Spleen (tissue), 11 donors: ENCODE results near the gene GUCD1. TPM values are rescaled to one million over a fixed set of nuclear protein-coding genes. Genes with fewer than 3 reads are reported as not detected.

Source experiments
- DNase-seq: peaks from one replicate; pipeline ENCODE4 v3.0.0-alpha.2; 2020
- H3K27ac ChIP-seq, 8 donors: fragments of 200-600 bp; sonication (generic) in 7 of 8; 1 replicate in 4 of 8; 2 replicates in 4 of 8; pipeline versions ENCODE4 v1.5.0 to v1.8.0; 2016 to 2021; ENCODE audit warnings: inconsistent platforms in 4 of 8, mild to moderate bottlenecking in 4 of 8, moderate library complexity in 1 of 8
- H3K27me3 ChIP-seq, 7 donors: fragments of 200-600 bp; sonication (generic) in 6 of 7; replicated peaks in 1 of 7; 1 replicate in 4 of 7; 2 replicates in 3 of 7; pipeline versions ENCODE4 v1.5.0 to v1.8.0; 2016 to 2021; ENCODE audit warnings: inconsistent platforms in 3 of 7, mild to moderate bottlenecking in 1 of 7
- H3K36me3 ChIP-seq, 6 donors: fragments of 200-600 bp; sonication (generic) in 5 of 6; 1 replicate in 4 of 6; 2 replicates in 2 of 6; pipeline versions ENCODE4 v1.5.0 to v1.8.0; 2016 to 2021; ENCODE audit warnings: inconsistent platforms in 2 of 6
- H3K4me1 ChIP-seq, 6 donors: fragments of 200-600 bp; sonication (generic) in 5 of 6; 1 replicate in 3 of 6; 2 replicates in 3 of 6; pipeline versions ENCODE4 v1.5.0 to v1.8.0; 2016 to 2021; ENCODE audit warnings: inconsistent platforms in 3 of 6
- H3K4me3 ChIP-seq, 8 donors: fragments of 200-600 bp; sonication (generic) in 7 of 8; 1 replicate in 4 of 8; 2 replicates in 4 of 8; pipeline versions ENCODE4 v1.5.0 to v1.8.0; 2016 to 2021; ENCODE audit warnings: inconsistent platforms in 4 of 8, mild to moderate bottlenecking in 4 of 8, moderate library complexity in 2 of 8
- H3K9me3 ChIP-seq, 8 donors: fragments of 200-600 bp; sonication (generic) in 7 of 8; 1 replicate in 4 of 8; 2 replicates in 4 of 8; pipeline versions ENCODE4 v1.5.0 to v1.8.0; 2016 to 2021; ENCODE audit warnings: inconsistent platforms in 4 of 8
- CTCF ChIP-seq, 11 experiments: fragments of 200-600 bp in 7 of 11; fragments of 450-650 bp in 4 of 11; sonication (generic) in 4 of 11; IDR thresholded peaks in 8 of 11; conservative IDR thresholded peaks in 3 of 11; 1 replicate in 7 of 11; 2 replicates in 4 of 11; pipeline versions ENCODE4 v1.4.0 to v1.8.0; 2016 to 2021; ENCODE audit warnings: antibody characterized with exemption in 11 of 11, inconsistent platforms in 4 of 11, mild to moderate bottlenecking in 1 of 11
- POLR2A ChIP-seq, 3 donors: fragments of 450-650 bp; IDR thresholded peaks; one replicate each; pipeline ENCODE4 v1.5.1; 2017; ENCODE audit warnings: antibody characterized with exemption in 3 of 3, mild to moderate bottlenecking in 1 of 3
- POLR2AphosphoS5 ChIP-seq, 3 donors: sonication (generic); formaldehyde crosslinking; IDR thresholded peaks; one replicate each; pipeline ENCODE4 v1.5.1; 2017; ENCODE audit warnings: antibody characterized with exemption in 3 of 3
- WGBS, 5 donors: extraction: QIAGEN DNeasy Blood & Tissue Kit in 3 of 5; methylation state at CpG; one replicate each; pipeline versions ENCODE4 v1.1.5 to v1.1.7; 2013 to 2018; 5-methylcytosine and 5-hydroxymethylcytosine counted together
- intact Hi-C: fragments of 100-400 bp; cut with DNase I; formaldehyde crosslinking; loops from one replicate; pipeline ENCODE4 v1.15.0; 2023; ENCODE audit warnings: low total_unique reads
- polyA plus RNA-seq, 3 donors: library from polyadenylated mRNA; stranded (reverse); fragments of 200-250 nt; gene quantifications; one replicate each; pipeline ENCODE4 v1.2.1, GENCODE V29; 2013
- total RNA-seq, 7 donors: library from RNA; depleted of rRNA in 3 of 7; stranded (reverse); fragments of >200 nt in 3 of 7; fragmentation: NEBNext Ultra II Directional in 4 of 7; extraction: Animal tissue kit (Norgen Biotek cat#: 25700) in 4 of 7; gene quantifications; one replicate each; pipeline versions ENCODE4 v1.1.0 to v1.2.1, GENCODE V29; 2016 to 2021
- donor health status: healthy with polysubstance abuse.
- donor health status: DM: no; HTN: no; CAD: no; lungs with moderate emphysema.
- donor health status: DM: no; HTN: no; CAD: no.
- donor health status: Bipolar disorder and iron deficiency.
- donor health status: healthy.
- donor health status: DM: no; HTN: no; CAD: no.
- donor health status: DM: yes; HTN: yes; CAD: no.

GUCD1 gene
- total and polyA plus RNA-seq, 10 donors, result 82.6 to 162 (median 106) TPM

GRCh38 chr22:24550028-24550901 is 4.7 kb downstream of the GUCD1 start:
- Histone ChIP-seq H3K9me3 (no peaks in the 10 kb centered on the region), H3K36me3 (peaks cover 0 to 69% (median 43%) of the 10 kb centered on the region in 6 donors), H3K4me1 (peaks cover 32 to 66% (median 55%) of the 10 kb centered on the region in 6 donors), H3K4me3 (no peak overlapping the region), H3K27ac (peak overlapping the region in 5 of 8 donors; percentile 17 to 99 (median 49)), H3K27me3 (no peaks in the 10 kb centered on the region)
- intact Hi-C loops, result no loop called here
- 63 to 75% (median 68%) methylated on average over 8 of the region's 8 CpGs for WGBS, 5 donors
- no peak for DNase-seq
- TF ChIP-seq CTCF (IDR thresholded peaks at IDR 0.05 in 8 of 11, conservative IDR thresholded peaks at IDR 0.05 in 3 of 11) (no peak), POLR2A (IDR thresholded peaks at IDR 0.05) (no peak), POLR2AphosphoS5 (IDR thresholded peaks at IDR 0.05) (no peak)

GRCh38 chr22:24548812-24549211 is 6.1 kb downstream of the GUCD1 start:
- Histone ChIP-seq H3K4me3 (no peak overlapping the region), H3K36me3 (peaks cover 4 to 83% (median 58%) of the 10 kb centered on the region in 6 donors), H3K27me3 (no peaks in the 10 kb centered on the region), H3K27ac (no peak overlapping the region), H3K9me3 (no peaks in the 10 kb centered on the region), H3K4me1 (peaks cover 26 to 73% (median 51%) of the 10 kb centered on the region in 6 donors)
- TF ChIP-seq POLR2A (IDR thresholded peaks at IDR 0.05) (no peak), POLR2AphosphoS5 (IDR thresholded peaks at IDR 0.05) (peak in 1 of 3 donors; percentile 43)
- intact Hi-C loops, result no loop called here
- 93 to 98% (median 95%) methylated on average over 3 to 4 of the region's 4 CpGs for WGBS, 5 donors
- no peak for DNase-seq

- intact Hi-C loops, result no loop called here
- Histone ChIP-seq H3K9me3 (no peaks in the 10 kb centered on the region), H3K4me3 (no peak overlapping the region), H3K27me3 (no peaks in the 10 kb centered on the region), H3K36me3 (peaks cover 7 to 100% (median 86%) of the 10 kb centered on the region in 6 donors), H3K27ac (peak overlapping the region in 1 of 8 donors; percentile 0), H3K4me1 (peaks cover 4 to 59% (median 21%) of the 10 kb centered on the region in 6 donors)
- no peak for DNase-seq
- WGBS, 5 donors, result 75 to 94% (median 91%) methylated on average over 7 to 11 of the region's 11 CpGs
- TF ChIP-seq POLR2AphosphoS5 (IDR thresholded peaks at IDR 0.05) (peak in 1 of 3 donors; percentile 52), POLR2A (IDR thresholded peaks at IDR 0.05) (no peak), CTCF (IDR thresholded peaks at IDR 0.05 in 8 of 11, conservative IDR thresholded peaks at IDR 0.05 in 3 of 11) (no peak)
These were observed 11.2 kb downstream of the GUCD1 start for GRCh38 chr22:24543679-24544243.

GRCh38 chr22:24543185-24543601 is 11.7 kb downstream of the GUCD1 start:
- intact Hi-C loops, result no loop called here
- Histone ChIP-seq H3K4me1 (peaks cover 4 to 53% (median 20%) of the 10 kb centered on the region in 6 donors), H3K9me3 (no peaks in the 10 kb centered on the region), H3K27me3 (no peaks in the 10 kb centered on the region), H3K27ac (peak overlapping the region in 3 of 8 donors; percentile 74 to 79 (median 79)), H3K36me3 (peaks cover 7 to 100% (median 81%) of the 10 kb centered on the region in 6 donors), H3K4me3 (no peak overlapping the region)
- 85 to 97% (median 91%) methylated on average over 6 to 7 of the region's 7 CpGs for WGBS, 5 donors
- DNase-seq, result no peak
- TF ChIP-seq POLR2AphosphoS5 (IDR thresholded peaks at IDR 0.05) (no peak), CTCF (IDR thresholded peaks at IDR 0.05 in 8 of 11, conservative IDR thresholded peaks at IDR 0.05 in 3 of 11) (no peak), POLR2A (IDR thresholded peaks at IDR 0.05) (no peak)
